NK-92 treated with Interleukin-12 subunit alpha and Interleukin-12 subunit beta, amount 100 ng/mL, for 24 hours (cell line): ENCODE results near the gene NDUFB11.
"Not testable (repeated sequence)": the region's sequence is repeated elsewhere in the genome, so short reads cannot be mapped to it uniquely, and the experiment has no call there.

Experiments used
- DNase-seq: peaks from one replicate; lab custom pipeline; 2025; lab: John Stamatoyannopoulos, UW

The NDUFB11 gene

GRCh38 chrX:47146936-47147859 lies 2.7 kb upstream of the NDUFB11 start:
- no peak for DNase-seq

GRCh38 chrX:47146121-47146935 lies 1.8 kb upstream of the NDUFB11 start:
- DNase-seq, result no peak

- DNase-seq, result peak; percentile 57
Measured at GRCh38 chrX:47145395-47146120, 1.1 kb upstream of the NDUFB11 start.

GRCh38 chrX:47143894-47144625 lies 442 bp downstream of the NDUFB11 start:
- peak; percentile 17 for DNase-seq

- DNase-seq, result no peak
Measured at GRCh38 chrX:47138171-47138570, 6.3 kb downstream of the NDUFB11 start.

- DNase-seq, result not testable (repeated sequence)
Measured at GRCh38 chrX:47135650-47136049, 8.9 kb downstream of the NDUFB11 start.

GRCh38 chrX:47133493-47133892 lies 11.0 kb downstream of the NDUFB11 start:
- no peak for DNase-seq

- DNase-seq, result no peak
Measured at GRCh38 chrX:47129899-47130358, 14.6 kb downstream of the NDUFB11 start.

GRCh38 chrX:47129157-47129898 lies 15.2 kb downstream of the NDUFB11 start:
- DNase-seq, result peak; percentile 63

- not testable (repeated sequence) for DNase-seq
Measured at GRCh38 chrX:47124466-47124865, 20.0 kb downstream of the NDUFB11 start.

GRCh38 chrX:47116551-47117110 lies 27.9 kb downstream of the NDUFB11 start:
- DNase-seq, result not testable (repeated sequence)

GRCh38 chrX:47112316-47112954 lies 32.1 kb downstream of the NDUFB11 start:
- no peak for DNase-seq

GRCh38 chrX:47110936-47111615 lies 33.4 kb downstream of the NDUFB11 start:
- DNase-seq, result not testable (repeated sequence)

GRCh38 chrX:47101206-47101605 lies 43.3 kb downstream of the NDUFB11 start:
- no peak for DNase-seq

GRCh38 chrX:47098338-47099094 lies 46.0 kb downstream of the NDUFB11 start:
- no peak for DNase-seq

- DNase-seq, result no peak
Measured at GRCh38 chrX:47097018-47097417, 47.5 kb downstream of the NDUFB11 start.

GRCh38 chrX:47093860-47094259 lies 50.6 kb downstream of the NDUFB11 start:
- no peak for DNase-seq

- no peak for DNase-seq
Measured at GRCh38 chrX:47093248-47093647, 51.3 kb downstream of the NDUFB11 start.
